Prostate gland (tissue), 2 donors: Measurements from ENCODE around the gene FAM163B. TPM values are rescaled to one million over a fixed set of nuclear protein-coding genes. Genes with fewer than 3 reads are reported as not detected.

Source experiments
- DNase-seq: peaks from one replicate; pipeline ENCODE4 v3.0.0-alpha.2; 2019; ENCODE audit warnings: low spot score
- H3K27ac ChIP-seq, 2 donors: fragments of 200-600 bp; sonication (generic); 2 replicates each; pipeline ENCODE4 v1.5.1; 2017 to 2019
- H3K27me3 ChIP-seq: fragments of 200-600 bp; sonication (generic); replicated peaks from 2 replicates; pipeline ENCODE4 v1.5.1; 2019; ENCODE audit not compliant: insufficient read depth
- H3K36me3 ChIP-seq, 2 donors: fragments of 200-600 bp; sonication (generic); 1 replicate in 1 of 2; 2 replicates in 1 of 2; pipeline versions ENCODE4 v1.5.1 to v1.8.1; 2017 to 2019
- H3K4me1 ChIP-seq: fragments of 200-600 bp; sonication (generic); replicated peaks from 2 replicates; pipeline ENCODE4 v1.5.1; 2019
- H3K4me3 ChIP-seq, 2 donors: fragments of 200-600 bp; sonication (generic); 2 replicates each; pipeline ENCODE4 v1.5.1; 2017 to 2019
- H3K9me3 ChIP-seq: fragments of 200-600 bp; sonication (generic); 2 replicates; pipeline ENCODE4 v1.5.1; 2017
- POLR2A ChIP-seq: fragments of 450-650 bp; IDR thresholded peaks from one replicate; pipeline ENCODE4 v1.6.1; 2016; ENCODE audit warnings: antibody characterized with exemption, mild to moderate bottlenecking
- POLR2AphosphoS5 ChIP-seq: sonication (generic); formaldehyde crosslinking; IDR thresholded peaks from one replicate; pipeline ENCODE4 v1.6.1; 2017; ENCODE audit warnings: antibody characterized with exemption
- WGBS: methylation state at CpG from one replicate; pipeline ENCODE4 v1.1.5; 2018; 5-methylcytosine and 5-hydroxymethylcytosine counted together
- intact Hi-C: fragments of 100-400 bp; cut with DNase I; formaldehyde crosslinking; loops from one replicate; pipeline ENCODE4 v1.14.2; 2022
- total RNA-seq, 2 donors: library from RNA; depleted of rRNA; stranded (reverse); fragments of >200 nt; gene quantifications; one replicate each; pipeline ENCODE4 v1.1.0, GENCODE V29; 2016
- TF ChIP-seq, protein P1 (sequence below), 4 experiments: fragments of 200-600 bp in 2 of 4; fragments of 450-650 bp in 2 of 4; sonication (generic) in 2 of 4; IDR thresholded peaks; 1 replicate in 3 of 4; 2 replicates in 1 of 4; pipeline ENCODE4 v1.5.1; 2016 to 2019; ENCODE audit warnings: antibody characterized with exemption in 4 of 4, mild to moderate bottlenecking in 2 of 4, moderate library complexity in 2 of 4

FAM163B gene
- total RNA-seq, 2 donors from 2014 or later, result 0.85 TPM; not detected in 1

DNA sequence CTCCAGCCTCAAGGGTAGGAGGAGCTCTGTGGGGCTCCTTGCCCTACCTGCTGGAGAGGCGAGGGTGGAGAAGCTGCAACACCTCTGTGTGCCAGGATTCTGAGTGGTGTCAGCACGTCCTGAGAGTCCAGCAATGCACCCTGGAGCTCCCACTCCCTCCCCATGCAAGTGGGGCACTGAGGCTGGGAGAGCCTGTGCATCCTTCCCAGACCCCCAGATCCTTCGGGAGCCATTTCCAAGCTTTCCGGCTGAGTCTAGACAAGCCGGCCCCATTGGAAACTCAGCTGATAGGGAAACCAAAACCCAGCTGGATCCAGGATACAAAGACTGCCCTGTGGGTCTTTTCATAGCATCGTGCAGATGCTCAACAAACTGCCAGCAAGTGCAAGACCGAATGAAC lies 1.8 kb downstream of the FAM163B start:
- no peak overlapping the region for H3K4me3 ChIP-seq
- H3K36me3 ChIP-seq, result no peaks in the 10 kb centered on the region
- H3K27me3 ChIP-seq, result peaks cover 14% of the 10 kb centered on the region
- no peak for DNase-seq
- intact Hi-C loops, result no loop called here
- H3K4me1 ChIP-seq, result no peaks in the 10 kb centered on the region
- no peak overlapping the region for H3K27ac ChIP-seq
- no peak for TF ChIP-seq POLR2A
- TF ChIP-seq, protein P1, sequence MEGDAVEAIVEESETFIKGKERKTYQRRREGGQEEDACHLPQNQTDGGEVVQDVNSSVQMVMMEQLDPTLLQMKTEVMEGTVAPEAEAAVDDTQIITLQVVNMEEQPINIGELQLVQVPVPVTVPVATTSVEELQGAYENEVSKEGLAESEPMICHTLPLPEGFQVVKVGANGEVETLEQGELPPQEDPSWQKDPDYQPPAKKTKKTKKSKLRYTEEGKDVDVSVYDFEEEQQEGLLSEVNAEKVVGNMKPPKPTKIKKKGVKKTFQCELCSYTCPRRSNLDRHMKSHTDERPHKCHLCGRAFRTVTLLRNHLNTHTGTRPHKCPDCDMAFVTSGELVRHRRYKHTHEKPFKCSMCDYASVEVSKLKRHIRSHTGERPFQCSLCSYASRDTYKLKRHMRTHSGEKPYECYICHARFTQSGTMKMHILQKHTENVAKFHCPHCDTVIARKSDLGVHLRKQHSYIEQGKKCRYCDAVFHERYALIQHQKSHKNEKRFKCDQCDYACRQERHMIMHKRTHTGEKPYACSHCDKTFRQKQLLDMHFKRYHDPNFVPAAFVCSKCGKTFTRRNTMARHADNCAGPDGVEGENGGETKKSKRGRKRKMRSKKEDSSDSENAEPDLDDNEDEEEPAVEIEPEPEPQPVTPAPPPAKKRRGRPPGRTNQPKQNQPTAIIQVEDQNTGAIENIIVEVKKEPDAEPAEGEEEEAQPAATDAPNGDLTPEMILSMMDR (IDR thresholded peaks at IDR 0.05), result no peak
- no peak for TF ChIP-seq POLR2AphosphoS5
- WGBS, result 51% methylated on average over 6 of the region's 7 CpGs
- H3K9me3 ChIP-seq, result no peaks in the 10 kb centered on the region

DNA sequence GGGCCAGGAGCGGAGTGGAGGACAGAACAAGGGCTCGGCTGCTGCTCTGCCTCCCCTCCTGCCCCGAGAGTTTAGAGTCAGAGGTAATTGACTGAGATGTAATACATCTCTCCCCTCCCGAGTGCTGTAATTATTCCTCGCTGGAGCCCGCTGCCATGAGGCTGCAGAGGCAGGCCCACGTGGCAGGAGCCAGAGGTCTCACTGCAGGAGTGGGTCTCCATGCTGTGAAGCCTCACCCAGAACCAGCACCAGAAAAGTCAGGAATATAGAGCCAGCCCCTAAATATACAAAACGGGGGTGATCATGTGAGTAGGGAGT lies 2.5 kb downstream of the FAM163B start:
- DNase-seq, result no peak

DNA sequence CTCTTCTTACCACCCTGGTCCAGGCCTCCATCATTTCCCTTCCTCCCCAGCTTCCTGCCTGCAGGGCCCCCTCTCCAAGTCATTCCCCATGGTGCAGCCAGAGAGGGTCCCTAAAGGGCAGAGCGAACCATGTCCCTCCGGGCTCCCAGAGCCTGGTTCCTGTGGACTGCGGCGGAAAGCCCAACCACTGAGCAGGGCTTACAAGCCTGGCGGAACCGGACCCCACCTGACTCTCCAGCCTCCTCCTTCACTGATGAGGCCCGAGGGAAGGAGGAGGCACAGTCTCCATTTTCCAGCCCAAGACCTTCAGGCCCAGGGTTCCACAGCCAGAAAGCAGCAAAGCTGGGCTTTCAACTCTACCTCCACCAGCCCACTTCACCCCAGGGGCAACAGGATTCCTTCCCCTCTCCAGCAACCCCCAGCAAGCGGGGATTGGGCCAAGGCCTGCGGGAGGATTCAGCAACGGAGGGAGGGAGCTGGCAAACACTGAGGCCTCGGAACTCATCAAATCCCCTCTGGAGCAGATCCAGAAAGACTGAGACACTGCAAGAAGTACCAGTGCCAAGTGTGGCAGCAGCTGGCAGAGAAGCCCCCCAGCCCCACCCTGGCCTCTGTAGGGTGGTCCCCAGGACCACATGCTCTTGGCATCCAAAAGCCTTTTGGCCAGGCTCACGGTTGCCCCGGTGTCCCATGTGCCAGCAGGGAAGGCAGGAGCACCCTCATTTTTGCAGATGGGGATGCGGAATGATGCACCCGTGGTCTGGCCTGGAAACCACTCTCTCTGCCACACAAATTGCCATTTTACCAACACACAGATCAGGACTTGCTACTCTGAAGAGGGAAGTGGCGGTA lies 3.1 kb downstream of the FAM163B start:
- intact Hi-C loops, result no loop called here
- DNase-seq, result no peak
- Histone ChIP-seq H3K27me3 (peaks cover 14% of the 10 kb centered on the region), H3K27ac (no peak overlapping the region), H3K4me1 (no peaks in the 10 kb centered on the region), H3K36me3 (no peaks in the 10 kb centered on the region), H3K4me3 (no peak overlapping the region), H3K9me3 (no peaks in the 10 kb centered on the region)
- WGBS, result 49% methylated on average over 15 of the region's 16 CpGs
- TF ChIP-seq POLR2AphosphoS5 (no peak), POLR2A (no peak)
- TF ChIP-seq, protein P1 (IDR thresholded peaks at IDR 0.05), result no peak

More for the DNA sequence above, 2.5 kb downstream of the FAM163B start:
- Histone ChIP-seq H3K27ac (no peak overlapping the region), H3K27me3 (peaks cover 14% of the 10 kb centered on the region), H3K4me1 (no peaks in the 10 kb centered on the region), H3K4me3 (no peak overlapping the region), H3K36me3 (no peaks in the 10 kb centered on the region), H3K9me3 (no peaks in the 10 kb centered on the region)
- TF ChIP-seq, protein P1 (IDR thresholded peaks at IDR 0.05), result no peak
- TF ChIP-seq POLR2AphosphoS5 (no peak), POLR2A (no peak)
- WGBS, result 59% methylated on average over 8 of the region's 8 CpGs
- intact Hi-C loops, result no loop called here

DNA sequence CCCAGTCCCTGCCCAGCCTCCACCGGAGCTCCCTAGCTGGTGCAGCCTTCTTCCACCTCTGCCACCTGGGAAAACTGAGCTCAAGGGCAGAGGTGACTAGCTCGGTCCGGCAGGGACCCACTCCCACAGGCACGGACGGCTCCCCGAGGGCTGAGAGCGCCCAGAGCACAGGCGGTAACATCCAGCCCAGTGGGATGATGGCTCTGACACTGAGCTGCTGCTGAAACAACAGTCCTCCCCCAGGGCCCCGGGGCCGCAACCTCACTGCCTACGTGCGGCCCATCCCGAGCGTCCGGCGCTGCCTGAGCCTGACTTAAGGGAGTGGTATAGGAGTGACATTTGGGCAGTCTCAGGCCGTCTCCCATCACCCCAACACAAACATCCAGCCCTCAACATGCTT lies 3.7 kb downstream of the FAM163B start:
- WGBS, result 93% methylated on average over 17 of the region's 17 CpGs
- peaks cover 14% of the 10 kb centered on the region for H3K27me3 ChIP-seq
- intact Hi-C loops, result no loop called here

More for the DNA sequence above, 3.7 kb downstream of the FAM163B start:
- H3K4me3 ChIP-seq, result no peak overlapping the region
- no peaks in the 10 kb centered on the region for H3K9me3 ChIP-seq
- no peaks in the 10 kb centered on the region for H3K36me3 ChIP-seq
- no peak overlapping the region for H3K27ac ChIP-seq
- no peak for DNase-seq
- H3K4me1 ChIP-seq, result no peaks in the 10 kb centered on the region
- TF ChIP-seq POLR2AphosphoS5, result no peak
- TF ChIP-seq POLR2A, result no peak
- TF ChIP-seq, protein P1 (IDR thresholded peaks at IDR 0.05), result no peak
